GM13976 (cell line): ENCODE data around the gene TLR3.

Source experiments
- DNase-seq: peaks from one replicate; pipeline ENCODE4 v3.0.0; 2012; ENCODE audit warnings: low spot score
- CTCF ChIP-seq: IDR thresholded peaks from 2 replicates; pipeline ENCODE4 v1.5.1; 2012; ENCODE audit warnings: borderline replicate concordance, mild to moderate bottlenecking; ENCODE audit not compliant: insufficient read depth; ENCODE audit errors: extremely low read depth, missing control alignments, control extremely low read depth
- in situ Hi-C: fragments of 300-500 bp; cut with MboI; formaldehyde crosslinking; loops from one replicate; pipeline ENCODE4 v1.12.0; 2022; ENCODE audit warnings: low sequenced_read_pairs, mixed read lengths, inconsistent platforms; ENCODE audit not compliant: unreplicated experiment

Gene TLR3

GRCh38 chr4:186104890-186105646 is 36.1 kb downstream of the TLR3 start:
- no peak for TF ChIP-seq CTCF
- in situ Hi-C loops, result no loop called here
- peak; percentile 55 for DNase-seq

DNA sequence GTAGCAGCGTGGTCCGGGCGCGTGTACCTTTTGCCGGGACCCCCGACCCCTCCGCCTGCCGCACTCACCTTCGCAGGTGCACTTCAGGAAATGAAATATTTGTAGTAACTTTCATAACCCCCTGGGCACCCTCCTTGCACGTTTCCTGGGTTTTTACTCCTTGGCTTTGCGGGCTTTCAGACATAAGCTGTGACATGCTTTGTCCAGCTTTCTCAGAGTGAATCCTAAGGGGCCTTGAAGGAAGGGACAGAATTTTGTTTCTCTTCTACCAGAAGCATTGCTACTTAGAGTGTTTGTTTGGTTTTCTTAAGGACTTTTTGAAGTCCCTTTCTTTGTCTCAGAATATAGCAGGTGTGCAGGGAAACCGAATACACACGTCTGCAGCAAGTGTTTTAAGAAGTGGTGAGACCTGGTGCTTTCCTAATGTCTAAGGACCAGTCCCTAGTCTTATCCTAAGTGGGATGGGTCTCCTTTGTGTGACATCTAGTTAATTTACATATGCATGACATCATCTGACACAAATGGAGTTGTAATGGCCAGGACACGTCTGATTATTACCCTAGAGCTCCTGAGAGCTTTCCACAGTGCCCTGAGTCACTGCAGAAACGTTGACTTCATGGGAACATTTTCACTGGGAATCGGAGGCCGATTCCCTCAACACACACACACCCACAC is 36.8 kb downstream of the TLR3 start:
- TF ChIP-seq CTCF, result no peak
- in situ Hi-C loops, result no loop called here
- peak; percentile 46 for DNase-seq

- no peak for TF ChIP-seq CTCF
- in situ Hi-C loops, result no loop called here
- no peak for DNase-seq
Measured at GRCh38 chr4:186107947-186108346, 39.0 kb downstream of the TLR3 start.

- DNase-seq, result no peak
- TF ChIP-seq CTCF, result no peak
- in situ Hi-C loops, result no loop called here
Measured at GRCh38 chr4:186108391-186108790, 39.4 kb downstream of the TLR3 start.

GRCh38 chr4:186109245-186109644 is 40.3 kb downstream of the TLR3 start:
- no peak for DNase-seq
- TF ChIP-seq CTCF, result no peak
- in situ Hi-C loops, result no loop called here

DNA sequence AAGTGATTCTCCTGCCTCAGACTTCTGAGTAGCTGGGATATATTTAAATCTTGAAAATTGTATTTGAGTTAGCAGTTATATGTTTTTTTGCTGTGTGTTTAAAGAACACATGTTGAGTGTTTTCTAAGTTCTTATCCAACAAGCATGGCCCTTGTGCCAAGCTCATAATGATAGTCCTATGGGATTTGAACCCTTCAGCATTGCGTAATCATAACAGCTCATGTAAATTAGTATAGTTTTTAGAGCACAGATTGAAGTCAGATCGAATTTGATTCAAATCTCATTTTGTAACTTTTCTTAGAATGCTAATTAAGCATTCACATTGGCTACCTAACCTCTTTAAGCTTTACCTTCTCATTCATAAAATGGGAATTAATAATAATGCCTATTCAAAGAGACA is 47.7 kb downstream of the TLR3 start:
- TF ChIP-seq CTCF, result no peak
- in situ Hi-C loops, result no loop called here
- no peak for DNase-seq
